Mesendoderm (in vitro differentiated cells): ENCODE measurements around the gene PHOSPHO2.
A peak's percentile ranks its signal among the peaks of the same experiment; 100 is the strongest.

Source experiments
- DNase-seq: peaks from one replicate; pipeline ENCODE4 v3.0.0; 2013
- H2AK5ac ChIP-seq: 2 replicates; pipeline ENCODE4 v1.6.1; 2013; ENCODE audit warnings: low read length, inconsistent platforms
- H2BK120ac ChIP-seq: 2 replicates; pipeline ENCODE4 v1.6.1; 2013; ENCODE audit warnings: low read depth, mild to moderate bottlenecking, low read length, moderate library complexity, mixed read lengths
- H2BK15ac ChIP-seq: replicated peaks from 2 replicates; pipeline ENCODE4 v1.6.1; 2013; ENCODE audit warnings: low read depth, mild to moderate bottlenecking, moderate library complexity
- H2BK5ac ChIP-seq: 2 replicates; pipeline ENCODE4 v1.6.1; 2013; ENCODE audit warnings: low read length, inconsistent platforms
- H3K18ac ChIP-seq: 2 replicates; pipeline ENCODE4 v1.6.1; 2013; ENCODE audit warnings: mild to moderate bottlenecking, low read length, mixed read lengths
- H3K23ac ChIP-seq: one replicate; pipeline ENCODE4 v1.6.1; 2013; ENCODE audit warnings: low read length
- H3K27ac ChIP-seq: 2 replicates; pipeline ENCODE4 v1.5.1; 2013; ENCODE audit warnings: low read depth, mild to moderate bottlenecking, inconsistent platforms, low read length, moderate library complexity
- H3K27me3 ChIP-seq: 2 replicates; pipeline ENCODE4 v1.6.1; 2013; ENCODE audit warnings: low read length, control low read depth, mild to moderate bottlenecking, inconsistent platforms; ENCODE audit not compliant: insufficient read depth, poor library complexity
- H3K36me3 ChIP-seq: 2 replicates; pipeline ENCODE4 v1.6.1; 2013; ENCODE audit warnings: low read length, inconsistent platforms; ENCODE audit not compliant: control insufficient read depth, insufficient read depth
- H3K4ac ChIP-seq: one replicate; pipeline ENCODE4 v1.6.1; 2013; ENCODE audit warnings: low read depth, mild to moderate bottlenecking, low read length, moderate library complexity
- H3K4me1 ChIP-seq: 2 replicates; pipeline ENCODE4 v1.6.1; 2013; ENCODE audit warnings: low read depth, low read length, inconsistent platforms; ENCODE audit not compliant: control insufficient read depth
- H3K4me2 ChIP-seq: 2 replicates; pipeline ENCODE4 v1.6.1; 2013; ENCODE audit warnings: low read length
- H3K4me3 ChIP-seq: 2 replicates; pipeline ENCODE4 v1.5.1; 2013; ENCODE audit warnings: mild to moderate bottlenecking, low read length
- H3K56ac ChIP-seq: one replicate; pipeline ENCODE4 v1.6.1; 2013; ENCODE audit warnings: low read length
- H3K79me1 ChIP-seq: 2 replicates; pipeline ENCODE4 v1.6.1; 2013; ENCODE audit warnings: low read length, inconsistent platforms
- H3K79me2 ChIP-seq: 2 replicates; pipeline ENCODE4 v1.6.1; 2013; ENCODE audit warnings: mild to moderate bottlenecking, low read length; ENCODE audit not compliant: control insufficient read depth, insufficient read depth
- H3K9ac ChIP-seq: 2 replicates; pipeline ENCODE4 v1.6.1; 2013; ENCODE audit warnings: low read length, inconsistent platforms
- H4K5ac ChIP-seq: one replicate; pipeline ENCODE4 v1.6.1; 2013; ENCODE audit warnings: low read length
- H4K8ac ChIP-seq: one replicate; pipeline ENCODE4 v1.6.1; 2013; ENCODE audit warnings: low read depth, mild to moderate bottlenecking, control low read depth, low read length, moderate library complexity
- WGBS: extraction: QIAGEN DNeasy Blood & Tissue Kit; methylation state at CpG from one replicate; pipeline ENCODE4 v1.1.7; 2013; ENCODE audit warnings: low lambda C conversion rate, missing lambda C conversion rate; ENCODE audit not compliant: insufficient coverage; ENCODE audit errors: extremely low coverage; 5-methylcytosine and 5-hydroxymethylcytosine counted together

PHOSPHO2 gene

GRCh38 chr2:169717691-169718063, 23.4 kb downstream of the PHOSPHO2 start:
- no CpG with 5 or more reads among the region's 4 CpGs for WGBS
- Histone ChIP-seq H3K27me3 (no peaks in the 10 kb centered on the region), H3K79me2 (no peaks in the 10 kb centered on the region)

GRCh38 chr2:169718930-169719504, 24.7 kb downstream of the PHOSPHO2 start:
- Histone ChIP-seq H3K36me3 (no peaks in the 10 kb centered on the region), H3K4me3 (no peak overlapping the region), H3K4ac (no peak overlapping the region), H3K27ac (no peak overlapping the region), H4K5ac (no peak overlapping the region), H3K4me2 (no peak overlapping the region), H3K4me1 (no peaks in the 10 kb centered on the region), H2BK15ac (no peak overlapping the region), H4K8ac (no peak overlapping the region), H3K56ac (no peak overlapping the region), H2BK5ac (no peak overlapping the region), H3K79me1 (no peaks in the 10 kb centered on the region), H3K79me2 (no peaks in the 10 kb centered on the region), H2AK5ac (no peak overlapping the region), H3K27me3 (no peaks in the 10 kb centered on the region), H3K23ac (no peak overlapping the region), H3K18ac (no peak overlapping the region), H2BK120ac (no peak overlapping the region), H3K9ac (no peak overlapping the region)
- DNase-seq, result no peak
- whole genome bisulfite sequencing, result no CpG with 5 or more reads among the region's 2 CpGs

More at GRCh38 chr2:169717691-169718063, 23.4 kb downstream of the PHOSPHO2 start:
- H3K4ac ChIP-seq, result no peak overlapping the region
- H3K36me3 ChIP-seq, result no peaks in the 10 kb centered on the region
- no peaks in the 10 kb centered on the region for H3K4me1 ChIP-seq
- no peak overlapping the region for H4K8ac ChIP-seq
- H3K9ac ChIP-seq, result no peak overlapping the region
- no peak overlapping the region for H3K27ac ChIP-seq
- no peak overlapping the region for H4K5ac ChIP-seq
- no peak overlapping the region for H3K56ac ChIP-seq
- DNase-seq, result no peak
- H2BK120ac ChIP-seq, result no peak overlapping the region
- no peak overlapping the region for H3K4me2 ChIP-seq
- H2AK5ac ChIP-seq, result no peak overlapping the region
- H2BK5ac ChIP-seq, result no peak overlapping the region
- no peak overlapping the region for H2BK15ac ChIP-seq
- H3K79me1 ChIP-seq, result no peaks in the 10 kb centered on the region
- no peak overlapping the region for H3K23ac ChIP-seq
- H3K18ac ChIP-seq, result no peak overlapping the region
- no peak overlapping the region for H3K4me3 ChIP-seq

GRCh38 chr2:169721016-169721415, 26.7 kb downstream of the PHOSPHO2 start:
- Histone ChIP-seq H2BK5ac (no peak overlapping the region), H3K4me2 (no peak overlapping the region), H3K18ac (no peak overlapping the region), H3K27me3 (no peaks in the 10 kb centered on the region), H3K27ac (no peak overlapping the region), H2BK15ac (no peak overlapping the region), H3K4me3 (no peak overlapping the region), H3K4me1 (no peaks in the 10 kb centered on the region), H3K56ac (no peak overlapping the region), H4K8ac (no peak overlapping the region), H3K79me1 (no peaks in the 10 kb centered on the region), H3K4ac (no peak overlapping the region), H2BK120ac (no peak overlapping the region), H3K23ac (no peak overlapping the region), H3K79me2 (no peaks in the 10 kb centered on the region), H3K9ac (no peak overlapping the region), H4K5ac (no peak overlapping the region), H2AK5ac (no peak overlapping the region), H3K36me3 (no peaks in the 10 kb centered on the region)
- WGBS, result 100% methylated on average over 1 of the region's 3 CpGs
- no peak for DNase-seq

- Histone ChIP-seq H3K4me3 (no peak overlapping the region), H3K4me1 (no peaks in the 10 kb centered on the region), H3K4me2 (no peak overlapping the region), H4K5ac (no peak overlapping the region), H3K4ac (no peak overlapping the region), H3K79me1 (no peaks in the 10 kb centered on the region), H3K23ac (no peak overlapping the region), H3K27me3 (no peaks in the 10 kb centered on the region), H3K18ac (no peak overlapping the region), H3K79me2 (no peaks in the 10 kb centered on the region), H4K8ac (no peak overlapping the region), H2BK120ac (no peak overlapping the region), H3K27ac (no peak overlapping the region), H2BK15ac (no peak overlapping the region), H2AK5ac (no peak overlapping the region), H3K9ac (no peak overlapping the region), H2BK5ac (no peak overlapping the region), H3K56ac (no peak overlapping the region), H3K36me3 (no peaks in the 10 kb centered on the region)
- peak; percentile 40 for DNase-seq
- no CpG with 5 or more reads among the region's 5 CpGs for WGBS
Observed at GRCh38 chr2:169727065-169727464, 32.8 kb downstream of the PHOSPHO2 start.

- H3K27ac ChIP-seq, result no peak overlapping the region
- H3K4me1 ChIP-seq, result no peaks in the 10 kb centered on the region
- no peak overlapping the region for H3K9ac ChIP-seq
- H2BK5ac ChIP-seq, result no peak overlapping the region
- H2BK120ac ChIP-seq, result no peak overlapping the region
- no peaks in the 10 kb centered on the region for H3K36me3 ChIP-seq
- no peaks in the 10 kb centered on the region for H3K79me1 ChIP-seq
- H4K8ac ChIP-seq, result no peak overlapping the region
- H2AK5ac ChIP-seq, result no peak overlapping the region
- H2BK15ac ChIP-seq, result no peak overlapping the region
- H4K5ac ChIP-seq, result no peak overlapping the region
- DNase-seq, result no peak
- H3K4me2 ChIP-seq, result no peak overlapping the region
- no peaks in the 10 kb centered on the region for H3K79me2 ChIP-seq
- no peak overlapping the region for H3K4me3 ChIP-seq
- H3K4ac ChIP-seq, result no peak overlapping the region
- no peak overlapping the region for H3K23ac ChIP-seq
- no peak overlapping the region for H3K18ac ChIP-seq
- WGBS, result no CpG with 5 or more reads among the region's 1 CpG
- H3K56ac ChIP-seq, result no peak overlapping the region
- H3K27me3 ChIP-seq, result no peaks in the 10 kb centered on the region
Observed at GRCh38 chr2:169729274-169729605, 35.0 kb downstream of the PHOSPHO2 start.

- Histone ChIP-seq H3K27me3 (no peaks in the 10 kb centered on the region), H2BK15ac (no peak overlapping the region), H2BK5ac (no peak overlapping the region), H3K4me2 (no peak overlapping the region), H4K5ac (no peak overlapping the region), H3K9ac (no peak overlapping the region), H3K4me3 (no peak overlapping the region), H3K23ac (no peak overlapping the region), H3K18ac (no peak overlapping the region), H3K79me1 (peaks cover 6% of the 10 kb centered on the region), H2BK120ac (no peak overlapping the region), H3K36me3 (no peaks in the 10 kb centered on the region), H3K56ac (no peak overlapping the region), H4K8ac (no peak overlapping the region), H3K4me1 (no peaks in the 10 kb centered on the region), H3K4ac (no peak overlapping the region), H2AK5ac (no peak overlapping the region), H3K79me2 (peaks cover 8% of the 10 kb centered on the region), H3K27ac (no peak overlapping the region)
- no CpG with 5 or more reads among the region's 5 CpGs for WGBS
- no peak for DNase-seq
Observed at GRCh38 chr2:169732075-169732474, 37.8 kb downstream of the PHOSPHO2 start.
